OCI-LY3 (cell line): ENCODE results near the gene CELF5.

ENCODE experiments used
- EZH2phosphoT487 ChIP-seq: fragments of 200-600 bp; shearing (Covaris generic); IDR thresholded peaks from 2 replicates; pipeline ENCODE4 v1.6.1; 2018; ENCODE audit warnings: antibody characterized with exemption, mixed run types, low read depth
- TF ChIP-seq, protein P1 (sequence below): fragments of 200-600, 300-600 bp; sonication (generic); IDR thresholded peaks from 2 replicates; pipeline ENCODE4 v1.5.1; 2014; ENCODE audit warnings: antibody characterized with exemption, low read length, low read depth

DNA sequence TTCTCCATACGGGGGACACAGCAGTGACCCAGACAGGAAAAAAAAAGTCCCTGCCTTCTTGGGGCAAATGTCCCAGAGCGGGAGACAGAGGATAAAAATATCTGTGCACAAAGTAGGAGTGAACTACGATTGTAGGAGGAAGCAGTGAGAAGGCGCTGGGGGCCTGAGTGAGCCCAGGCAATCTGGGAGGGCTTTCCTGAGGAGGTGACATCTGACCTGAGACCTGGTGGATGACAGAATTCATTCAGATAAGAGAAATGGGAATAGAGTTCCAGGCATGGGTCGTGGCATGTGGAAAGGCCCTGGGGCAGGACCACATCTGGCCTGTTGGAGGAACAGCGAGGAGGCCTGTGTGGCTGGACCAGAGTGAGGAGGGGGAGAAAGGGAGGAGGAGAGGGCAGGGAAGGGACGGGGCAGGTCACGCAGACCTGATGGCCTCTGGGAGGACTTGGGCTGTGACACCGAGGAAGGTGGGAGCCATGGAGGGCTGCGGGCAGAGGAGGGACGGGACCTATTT, 91.7 kb downstream of the CELF5 start:
- TF ChIP-seq, protein P1, sequence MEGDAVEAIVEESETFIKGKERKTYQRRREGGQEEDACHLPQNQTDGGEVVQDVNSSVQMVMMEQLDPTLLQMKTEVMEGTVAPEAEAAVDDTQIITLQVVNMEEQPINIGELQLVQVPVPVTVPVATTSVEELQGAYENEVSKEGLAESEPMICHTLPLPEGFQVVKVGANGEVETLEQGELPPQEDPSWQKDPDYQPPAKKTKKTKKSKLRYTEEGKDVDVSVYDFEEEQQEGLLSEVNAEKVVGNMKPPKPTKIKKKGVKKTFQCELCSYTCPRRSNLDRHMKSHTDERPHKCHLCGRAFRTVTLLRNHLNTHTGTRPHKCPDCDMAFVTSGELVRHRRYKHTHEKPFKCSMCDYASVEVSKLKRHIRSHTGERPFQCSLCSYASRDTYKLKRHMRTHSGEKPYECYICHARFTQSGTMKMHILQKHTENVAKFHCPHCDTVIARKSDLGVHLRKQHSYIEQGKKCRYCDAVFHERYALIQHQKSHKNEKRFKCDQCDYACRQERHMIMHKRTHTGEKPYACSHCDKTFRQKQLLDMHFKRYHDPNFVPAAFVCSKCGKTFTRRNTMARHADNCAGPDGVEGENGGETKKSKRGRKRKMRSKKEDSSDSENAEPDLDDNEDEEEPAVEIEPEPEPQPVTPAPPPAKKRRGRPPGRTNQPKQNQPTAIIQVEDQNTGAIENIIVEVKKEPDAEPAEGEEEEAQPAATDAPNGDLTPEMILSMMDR, result no peak
- TF ChIP-seq EZH2phosphoT487, result no peak
